Measurements from ENCODE around the gene SLC26A2. TPM values are rescaled to one million over a fixed set of nuclear protein-coding genes. Genes with fewer than 3 reads are reported as not detected.

SLC26A2 gene
- 15.8 TPM for total RNA-seq

GRCh38 chr5:149960272-149961185, at the start of gene SLC26A2:
TSS of gene SLC26A2 (plus strand) at chr5:149960758. CDS start at chr5:149977653, 16,895 bp downstream.

GRCh38 chr5:149944666-149945065, 15.9 kb upstream of the SLC26A2 start, which contains the start of gene PDE6A:
TSS of gene PDE6A (minus strand) at chr5:149944793. CDS start at chr5:149944673, 120 bp downstream.

GRCh38 chr5:150000256-150000989, 39.9 kb downstream of the SLC26A2 start, which contains the start of the genes HMGXB3 and TIGD6:
TSS of gene HMGXB3 (plus strand) at chr5:150000739. CDS start at chr5:150004853, 4,114 bp downstream.
TSS of gene TIGD6 (minus strand) at chr5:150000654. CDS start at chr5:149996348, 4,306 bp downstream.

Small RNAs within 50 kb of the gene (small RNA-seq; reads per million reads assigned to genes)
- gene RF00019 (ENCODE audit: low replicate concordance) = not detected

Other genes with a start within 250 kb of the SLC26A2 start
- 2.5 TPM for gene PPARGC1B, start 230.4 kb upstream of the SLC26A2 start, total RNA-seq
- 0.06 TPM for gene PDE6A, start 16.0 kb upstream of the SLC26A2 start, total RNA-seq
- gene TIGD6, start 39.9 kb downstream of the SLC26A2 start, total RNA-seq = 5.3 TPM
- 39.6 TPM for gene HMGXB3, start 40.0 kb downstream of the SLC26A2 start, total RNA-seq
- gene CSF1R, start 125.8 kb downstream of the SLC26A2 start, total RNA-seq = 39.5 TPM
- gene PDGFRB, start 195.1 kb downstream of the SLC26A2 start, total RNA-seq = 182 TPM
- 0.18 TPM for gene CDX1, start 206.0 kb downstream of the SLC26A2 start, total RNA-seq
- gene SLC6A7, start 229.3 kb downstream of the SLC26A2 start, total RNA-seq = 0.06 TPM